HG03439 (cell line): ENCODE data around the gene UNG.
"Not testable (repeated sequence)": the region's sequence is repeated elsewhere in the genome, so short reads cannot be mapped to it uniquely, and the experiment has no call there.

Source experiments
- ATAC-seq: cut with Tn5 transposase; IDR thresholded peaks from one replicate; pipeline ENCODE4 v1.9.1; 2021; ENCODE audit warnings: mild to moderate bottlenecking, moderate library complexity; ENCODE audit not compliant: unreplicated experiment

UNG gene

DNA sequence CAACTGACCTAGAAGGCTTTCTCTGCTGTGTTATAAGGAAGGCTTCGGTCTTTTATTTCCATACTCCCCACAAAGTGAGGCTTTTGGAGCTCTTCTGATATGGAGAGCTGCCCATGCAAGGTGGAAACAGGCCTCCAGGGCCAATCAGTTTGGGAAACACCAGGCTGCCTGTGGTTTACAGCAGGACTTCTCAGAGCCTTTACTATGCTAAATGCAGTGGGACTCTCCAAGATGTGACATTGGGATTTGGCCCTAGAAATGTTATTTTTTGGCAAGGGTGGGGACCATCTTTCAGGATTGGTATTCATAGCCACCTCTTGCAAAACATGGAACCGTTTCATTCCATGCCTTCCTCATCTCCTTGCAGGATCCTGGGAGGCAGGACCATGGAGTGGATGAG, 22.7 kb downstream of the UNG start:
- ATAC-seq: no peak

DNA sequence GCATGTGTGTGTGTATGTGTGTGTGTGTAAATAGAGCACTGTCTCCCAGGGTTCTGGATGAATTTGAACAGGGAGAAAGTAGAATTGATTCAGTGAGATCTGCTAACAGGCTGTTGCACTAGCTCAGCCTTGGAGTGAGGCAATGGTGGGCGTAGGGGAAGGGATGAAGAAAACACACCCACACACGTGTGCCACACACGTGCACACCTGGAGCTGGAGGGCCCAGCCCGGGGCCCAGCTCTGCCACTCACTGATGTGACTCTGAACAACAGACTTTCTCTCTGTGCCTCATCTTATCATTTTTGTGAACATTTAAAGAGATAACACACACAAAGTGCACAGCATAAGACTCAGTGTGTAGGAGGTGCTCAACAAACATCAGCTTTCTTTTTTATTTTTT, 23.2 kb downstream of the UNG start:
- ATAC-seq: no peak

DNA sequence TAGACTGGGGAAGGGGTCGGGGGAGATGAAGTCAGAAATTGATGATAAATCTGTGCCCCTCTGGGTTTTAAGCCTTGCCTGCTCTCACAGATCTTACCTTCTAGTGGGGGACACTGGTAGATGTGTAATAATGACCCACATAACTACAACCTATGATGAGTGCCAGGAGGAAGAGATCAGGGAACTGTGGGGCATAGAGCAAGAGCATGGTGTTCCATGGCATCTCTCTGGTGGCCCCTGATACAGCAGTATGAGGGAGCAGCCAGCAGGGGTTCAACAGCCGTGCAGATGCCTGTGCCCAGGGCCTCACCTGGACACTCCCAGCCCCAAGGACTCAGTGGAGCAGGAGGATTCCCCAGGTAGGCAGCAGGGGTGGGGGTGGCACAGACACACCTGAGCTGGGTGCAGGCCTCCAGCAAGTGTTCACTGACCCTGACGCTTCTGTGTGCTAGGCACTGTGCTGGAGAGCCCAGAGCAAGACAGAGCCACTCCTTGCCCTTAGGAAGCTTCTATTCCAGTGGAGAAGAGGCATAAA, 24.0 kb downstream of the UNG start:
- ATAC-seq: no peak

DNA sequence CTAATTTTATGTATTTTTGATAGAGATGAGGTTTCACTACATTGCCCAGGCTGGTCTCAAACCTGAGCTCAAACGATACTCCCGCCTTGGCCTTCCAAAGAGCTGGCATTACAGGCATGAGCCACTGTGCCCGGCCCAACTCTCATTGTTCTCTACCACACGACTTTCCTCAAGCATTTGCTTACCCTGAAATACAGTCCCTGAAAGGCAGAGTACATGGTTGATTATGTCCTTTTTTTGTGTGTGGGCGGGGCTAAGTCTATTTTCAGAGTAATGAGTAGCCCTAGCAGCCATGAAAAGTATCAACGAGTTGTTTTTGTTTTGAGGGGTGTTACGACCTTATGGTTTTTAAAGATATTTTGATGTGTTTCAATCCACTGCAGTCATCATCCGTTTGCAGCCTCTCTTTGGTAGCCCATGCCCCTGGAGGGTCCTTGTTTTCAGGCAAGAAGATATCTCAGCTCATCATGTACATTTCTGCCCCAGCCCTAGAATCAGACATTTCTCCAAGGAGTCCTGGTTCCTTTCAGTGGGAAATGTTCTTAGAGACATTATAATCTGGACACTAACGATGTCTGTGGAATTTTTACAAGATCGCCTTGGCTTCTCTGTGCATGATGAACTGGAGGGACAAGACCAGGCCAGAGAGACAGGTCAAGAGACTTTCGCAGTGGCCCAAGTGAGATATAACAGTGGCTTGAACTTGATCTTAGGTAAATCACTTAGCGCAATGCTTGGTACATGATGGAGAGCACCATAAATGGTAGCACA, 27.7 kb downstream of the UNG start:
- no peak for ATAC-seq

DNA sequence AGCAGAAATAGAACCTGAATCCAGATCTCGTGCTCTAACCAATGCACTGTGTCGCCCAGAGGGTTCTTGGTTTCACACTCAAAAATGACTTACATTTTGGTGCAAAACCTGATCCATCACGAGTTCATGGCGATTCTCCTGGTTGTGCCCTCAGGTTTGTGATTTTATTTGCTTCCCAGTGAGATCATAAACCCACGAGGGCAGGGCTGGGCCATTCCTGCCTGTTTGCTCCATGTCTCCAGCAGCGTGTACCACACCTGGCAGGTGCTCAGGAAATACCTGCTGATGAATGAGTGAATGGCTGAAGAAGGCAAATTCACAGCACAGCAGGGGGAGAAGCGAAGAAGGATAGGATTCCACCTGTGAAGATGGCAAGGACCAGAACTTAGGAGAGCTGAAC, 28.4 kb downstream of the UNG start:
- ATAC-seq: no peak

DNA sequence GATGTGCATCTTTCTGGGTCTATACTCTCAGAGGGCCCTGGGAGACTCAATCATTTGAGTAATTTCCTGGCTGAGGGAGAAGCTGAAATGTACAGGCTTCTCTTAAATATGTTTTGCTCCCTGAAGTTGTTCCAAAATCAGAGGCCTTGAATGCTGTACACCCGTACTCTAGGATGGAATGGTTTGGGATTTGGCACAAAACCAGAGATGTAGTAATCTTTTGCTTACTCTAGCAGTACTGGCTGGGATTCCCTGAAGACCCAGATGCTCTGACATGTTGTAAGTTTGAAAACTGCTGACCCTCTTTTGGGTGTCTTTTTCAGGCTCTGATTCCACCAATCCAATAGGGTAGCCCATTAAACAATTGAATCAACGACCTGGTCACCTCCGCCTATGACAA, 29.4 kb downstream of the UNG start:
- ATAC-seq: no peak

DNA sequence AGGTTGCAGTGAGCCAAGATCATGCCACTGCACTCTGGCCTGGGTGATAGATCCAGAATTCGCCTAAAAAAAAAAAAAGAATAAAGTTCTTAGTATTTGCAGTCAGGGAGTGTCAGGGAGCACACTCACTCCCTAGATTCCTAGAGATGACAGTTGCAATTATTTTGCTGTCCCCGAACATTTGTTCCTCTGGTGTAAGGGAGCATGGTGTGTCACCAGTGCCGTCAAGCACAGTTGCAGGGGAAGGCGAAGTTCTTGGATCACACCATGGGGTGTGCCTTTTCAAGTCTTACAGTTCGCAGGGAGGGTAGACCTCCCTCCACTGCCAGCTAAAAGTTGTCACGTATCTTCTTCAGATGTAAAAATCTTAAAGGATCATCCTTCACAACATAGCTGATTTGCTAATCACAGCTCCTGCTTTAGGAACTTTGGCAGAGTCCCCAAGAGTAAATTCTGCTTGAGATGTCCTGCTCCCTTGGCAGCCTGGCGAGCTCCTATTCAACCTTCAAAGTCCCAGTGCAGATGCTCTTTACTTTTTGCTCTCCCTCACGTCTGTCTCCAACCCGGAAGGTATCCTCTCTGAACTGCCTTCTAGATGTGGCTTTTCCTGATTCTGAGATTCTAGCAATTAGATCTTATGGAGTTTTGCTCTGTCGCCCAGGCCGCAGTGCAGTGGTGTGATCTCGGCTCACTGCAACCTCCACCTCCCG, 30.3 kb downstream of the UNG start:
- no peak for ATAC-seq

DNA sequence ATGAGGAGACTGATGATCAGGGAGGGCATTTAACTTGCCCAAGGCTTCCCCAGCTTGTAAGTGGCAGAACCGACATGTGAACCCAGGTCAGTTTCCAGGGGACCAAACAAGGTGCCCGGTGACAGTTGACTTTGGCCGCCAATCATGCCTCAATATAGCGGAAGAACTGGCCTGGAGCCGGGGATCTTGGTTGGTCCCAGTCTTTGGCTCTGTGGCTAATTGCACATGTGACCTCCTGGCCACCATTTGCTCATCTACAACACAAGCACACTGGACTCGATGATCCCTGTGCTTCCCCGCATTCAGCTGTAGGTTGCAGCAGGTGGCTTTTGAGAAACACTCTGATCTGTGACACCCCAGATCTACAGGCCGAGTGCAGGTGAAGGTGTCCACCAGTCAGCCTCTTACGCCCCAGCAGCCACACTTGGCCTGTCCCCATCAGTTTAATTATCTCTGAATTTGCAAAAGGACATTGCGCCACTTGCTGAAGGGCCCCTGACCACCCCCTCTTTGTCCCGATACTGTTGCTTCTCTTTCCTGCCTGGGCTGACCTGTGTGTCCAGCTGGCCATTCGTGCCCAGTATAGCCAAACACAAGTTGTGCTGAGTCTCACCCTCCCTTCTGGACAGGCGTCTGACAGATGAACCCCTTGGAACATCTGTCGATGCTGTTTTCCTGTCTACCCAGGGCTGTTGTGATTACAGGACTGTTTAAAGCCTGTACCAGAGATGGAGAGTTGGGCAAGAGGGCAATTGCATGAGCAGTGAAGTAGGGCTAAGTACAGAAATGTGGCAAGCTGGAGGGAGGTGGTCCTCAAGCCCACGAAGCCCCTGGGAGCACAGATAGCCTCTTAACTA, 33.1 kb downstream of the UNG start:
- ATAC-seq: no peak

DNA sequence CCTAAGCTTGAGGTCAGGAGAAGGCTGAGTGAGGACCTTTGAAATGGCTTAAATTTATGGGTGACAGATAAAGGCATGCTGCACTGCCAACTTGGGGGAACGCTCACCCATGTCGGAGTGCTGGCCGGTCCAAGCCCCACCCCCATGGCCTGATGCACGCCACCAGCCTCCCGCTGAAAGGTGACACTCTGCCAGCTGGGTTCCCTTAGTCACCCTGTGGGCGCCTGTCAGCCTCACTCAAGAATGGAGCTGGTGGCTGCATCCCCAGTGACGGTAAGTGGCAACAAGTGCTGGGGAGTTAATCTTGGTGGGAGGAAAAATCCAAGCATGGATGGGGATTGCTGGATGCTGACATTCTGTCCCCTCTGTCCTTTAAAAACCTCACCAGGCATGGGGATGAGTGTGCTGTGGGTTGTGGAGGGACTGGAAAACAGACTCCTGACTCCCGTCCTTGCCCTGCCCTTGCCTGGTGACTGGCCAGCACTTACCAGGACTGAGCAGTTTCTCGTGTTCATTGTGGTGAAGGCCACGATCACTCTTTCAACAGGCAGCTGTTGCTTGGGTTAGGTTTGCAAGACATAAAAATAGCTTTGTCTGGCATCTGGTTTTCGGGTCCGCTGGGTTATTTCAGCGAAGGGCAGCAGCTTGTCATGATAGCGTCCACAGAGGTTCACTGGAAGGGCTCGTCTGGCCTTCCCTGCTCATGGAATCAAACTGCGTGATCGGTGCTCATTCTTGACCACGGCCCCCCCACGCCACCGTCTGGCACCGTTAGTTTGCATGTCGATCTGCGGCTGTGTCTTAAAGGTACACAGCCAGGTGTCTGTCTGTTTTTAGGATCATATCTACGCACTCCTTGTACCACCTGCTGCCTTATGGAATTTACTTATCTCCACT, 34.0 kb downstream of the UNG start:
- no peak for ATAC-seq

DNA sequence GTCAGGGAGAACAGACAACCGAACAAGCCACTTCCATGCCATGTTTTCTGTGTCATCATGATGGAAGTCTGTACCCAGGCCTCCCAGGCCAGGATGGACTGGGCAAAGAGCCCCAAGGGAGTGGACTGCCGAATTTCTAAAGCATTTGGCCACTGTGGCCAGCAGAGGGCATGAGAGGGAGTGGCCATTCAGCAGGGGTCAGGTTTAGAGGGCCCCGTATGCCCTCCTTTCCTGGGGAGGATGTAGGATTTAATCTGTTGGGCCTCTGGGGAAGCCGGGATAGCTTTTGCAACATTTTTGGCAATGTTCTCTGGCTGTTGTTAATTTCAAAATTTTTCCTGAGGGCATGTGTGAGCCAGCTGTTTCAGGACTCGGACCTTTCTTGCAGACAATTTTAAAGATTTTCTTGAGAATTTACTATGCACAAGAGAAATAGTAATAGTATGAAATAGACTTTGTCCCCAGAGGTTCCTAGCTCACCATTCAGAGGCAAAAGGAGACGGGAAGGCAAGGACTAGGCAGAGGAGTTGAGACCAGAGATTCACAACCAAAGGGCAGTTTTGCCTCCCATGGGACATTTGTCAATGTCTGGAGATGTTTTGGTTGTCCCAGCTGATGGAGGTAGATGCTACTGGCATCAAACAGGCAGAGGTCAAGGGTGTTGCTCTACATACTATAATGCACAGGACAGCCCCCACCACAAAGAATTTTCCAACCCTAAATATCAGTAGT, 37.0 kb downstream of the UNG start:
- ATAC-seq: no peak

DNA sequence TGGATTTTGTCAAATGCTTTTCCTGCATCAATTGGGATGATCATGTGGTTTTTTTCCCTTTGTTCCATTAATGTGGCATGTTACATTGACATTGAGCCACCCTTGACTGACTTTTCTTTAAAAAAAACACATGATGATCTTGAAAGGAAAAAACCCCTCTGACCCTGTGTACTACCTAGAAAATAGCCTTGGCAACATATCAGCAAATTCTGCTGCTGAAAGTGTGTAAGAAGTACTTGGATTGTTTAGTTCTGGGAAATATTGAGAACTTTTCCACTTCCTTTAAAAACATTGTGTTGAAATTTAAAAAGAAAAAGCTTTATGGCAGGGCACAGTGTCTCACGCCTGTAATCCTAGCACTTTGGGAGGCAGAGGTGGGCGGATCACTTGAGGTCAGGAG, 39.7 kb downstream of the UNG start:
- ATAC-seq: no peak

DNA sequence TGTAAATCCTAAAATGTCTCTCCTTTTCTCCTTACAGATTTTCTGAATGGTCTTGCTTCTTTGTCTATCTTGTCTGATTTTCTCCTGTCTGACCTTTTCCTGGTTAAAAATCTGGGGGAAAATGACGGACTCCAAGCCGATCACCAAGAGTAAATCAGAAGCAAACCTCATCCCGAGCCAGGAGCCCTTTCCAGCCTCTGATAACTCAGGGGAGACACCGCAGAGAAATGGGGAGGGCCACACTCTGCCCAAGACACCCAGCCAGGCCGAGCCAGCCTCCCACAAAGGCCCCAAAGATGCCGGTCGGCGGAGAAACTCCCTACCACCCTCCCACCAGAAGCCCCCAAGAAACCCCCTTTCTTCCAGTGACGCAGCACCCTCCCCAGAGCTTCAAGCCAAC, 42.0 kb downstream of the UNG start:
- no peak for ATAC-seq

DNA sequence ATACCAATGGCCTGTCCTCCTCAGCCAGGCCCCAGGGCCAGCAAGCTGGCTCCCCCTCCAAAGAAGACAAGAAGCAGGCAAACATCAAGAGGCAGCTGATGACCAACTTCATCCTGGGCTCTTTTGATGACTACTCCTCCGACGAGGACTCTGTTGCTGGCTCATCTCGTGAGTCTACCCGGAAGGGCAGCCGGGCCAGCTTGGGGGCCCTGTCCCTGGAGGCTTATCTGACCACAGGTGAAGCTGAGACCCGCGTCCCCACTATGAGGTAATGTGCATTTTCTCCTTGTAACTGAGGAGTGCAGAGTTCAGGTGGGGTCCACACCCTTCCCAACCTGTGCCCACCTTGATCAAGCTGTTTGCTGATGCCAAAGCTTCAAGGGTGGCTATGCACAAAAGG, 42.4 kb downstream of the UNG start:
- ATAC-seq: no peak

DNA sequence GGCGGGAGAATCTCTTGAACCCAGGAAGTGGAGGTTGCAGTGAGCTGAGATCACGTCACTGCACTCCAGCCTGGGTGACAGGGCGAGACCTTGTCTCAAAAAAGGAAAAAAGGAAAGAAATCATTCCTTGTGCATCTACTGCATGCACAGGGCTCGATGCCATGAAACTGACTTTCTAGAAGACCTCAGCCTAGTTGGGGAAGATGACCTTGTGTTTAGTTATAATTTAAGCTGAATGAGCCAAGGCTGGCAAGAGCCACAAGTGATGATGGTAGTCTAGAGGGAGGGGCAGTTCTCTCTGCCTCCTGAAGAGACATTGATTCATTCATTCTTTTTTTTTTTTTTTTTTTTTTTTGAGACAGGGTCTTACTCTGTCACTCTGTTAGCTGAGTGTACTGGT, 43.2 kb downstream of the UNG start:
- no peak for ATAC-seq

DNA sequence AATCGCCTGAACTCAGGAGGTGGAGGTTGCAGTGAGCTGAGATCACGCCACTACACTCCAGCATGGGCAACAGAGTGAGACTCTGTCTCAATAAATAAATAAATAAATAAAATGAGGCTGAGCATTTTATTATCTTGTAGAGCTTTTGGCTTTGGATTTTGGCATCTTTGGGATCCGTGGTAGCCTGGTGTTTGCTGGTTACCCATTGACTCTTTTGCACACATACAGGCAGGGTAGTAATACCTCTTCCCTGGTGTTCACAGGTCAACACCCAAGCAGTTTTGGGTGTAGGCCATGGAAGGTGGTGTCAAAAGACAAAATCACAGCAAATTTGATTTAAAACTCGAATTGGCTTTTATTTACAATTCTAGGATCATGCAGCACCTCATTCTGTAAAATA, 46.8 kb downstream of the UNG start:
- no peak for ATAC-seq

DNA sequence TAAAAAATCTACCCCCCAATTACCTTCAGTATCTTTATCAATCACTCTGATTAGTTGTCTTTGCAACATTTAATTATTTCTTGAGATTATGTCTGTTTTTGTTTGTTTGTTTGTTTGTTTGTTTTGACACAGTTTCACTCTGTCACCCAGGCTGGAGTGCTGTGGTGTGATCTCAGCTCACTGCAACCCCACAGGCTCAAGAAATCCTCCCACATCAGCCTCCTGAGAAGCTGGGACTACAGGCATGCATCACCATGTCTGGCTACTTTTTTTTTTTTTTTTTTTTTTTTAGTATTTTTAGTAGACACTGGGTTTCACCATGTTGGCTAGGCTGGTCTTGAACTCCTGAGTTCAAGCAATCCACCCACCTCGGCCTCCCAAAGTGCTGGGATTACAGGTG, 49.7 kb downstream of the UNG start:
- ATAC-seq: not testable (repeated sequence)

DNA sequence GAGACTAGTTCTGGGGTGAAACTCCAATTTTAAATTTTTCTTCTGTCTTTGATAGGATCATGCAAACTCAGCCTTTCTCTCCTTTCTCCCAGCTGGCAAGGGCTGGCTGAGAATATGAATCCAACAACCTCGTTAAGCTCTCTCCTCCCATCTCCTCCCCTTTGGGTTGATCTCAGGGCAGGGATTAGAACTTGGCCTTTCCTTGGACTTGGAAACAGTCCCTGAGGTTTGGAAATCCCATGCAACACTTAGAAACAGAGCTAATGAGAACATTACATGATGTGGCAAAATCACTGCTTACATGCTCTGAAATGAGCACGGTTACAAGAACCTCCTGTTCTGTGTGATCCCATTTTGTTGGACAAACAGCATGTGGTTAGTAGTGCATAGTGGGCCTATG, 50.6 kb downstream of the UNG start:
- ATAC-seq: no peak

DNA sequence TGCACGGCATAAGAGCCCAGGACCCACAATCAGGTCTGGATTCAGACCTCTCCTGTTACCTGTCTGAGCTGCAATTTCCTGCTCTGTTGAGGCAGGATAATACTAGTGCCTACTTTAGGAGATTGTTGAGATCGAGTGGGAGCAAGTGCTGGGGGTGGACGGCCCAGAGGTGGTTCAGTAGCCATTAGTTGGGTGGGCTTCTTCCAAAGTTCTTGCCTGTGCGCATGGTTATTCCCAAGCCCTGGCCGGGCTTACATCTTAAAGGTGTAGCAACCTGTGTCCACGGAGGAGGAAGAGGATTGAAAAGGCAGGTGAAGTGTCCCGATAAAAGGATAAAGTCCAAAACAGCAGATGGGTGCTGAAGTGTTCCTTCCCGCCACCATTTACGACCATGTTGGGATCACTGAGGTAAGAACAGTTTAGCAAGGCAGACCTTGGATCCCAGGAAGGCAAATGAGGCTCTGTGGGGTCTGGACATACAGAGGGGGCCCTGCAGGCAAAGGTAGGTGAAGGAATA, 52.8 kb downstream of the UNG start:
- no peak for ATAC-seq

DNA sequence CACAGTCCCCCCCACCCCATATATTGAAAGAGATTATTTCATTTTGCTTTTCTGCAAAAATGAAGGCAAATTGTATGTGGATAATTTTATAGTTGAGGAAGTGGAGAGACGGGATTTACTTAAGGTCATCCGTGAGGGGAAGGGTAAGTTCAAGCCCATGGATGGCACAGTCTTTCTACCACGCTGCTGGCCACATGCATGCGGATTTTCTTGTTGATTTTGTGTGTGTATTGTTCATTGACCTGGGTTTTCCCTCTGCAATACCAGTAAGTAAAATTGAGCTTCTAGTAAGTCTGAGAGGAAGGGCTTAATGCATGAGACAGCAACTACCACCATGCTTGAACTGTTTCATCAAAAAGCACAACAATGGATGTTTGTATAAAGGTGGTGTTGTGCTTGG, 54.1 kb downstream of the UNG start:
- ATAC-seq: no peak
